Stimulated activated CD4-positive, alpha-beta T cell treated with anti-CD3 and anti-CD28 coated beads, Interleukin-15, amount 100 ng/mL, for 1 hour (primary cell): ENCODE results near the gene RIBC2.
"Not testable (repeated sequence)": the region's sequence is repeated elsewhere in the genome, so short reads cannot be mapped to it uniquely, and the experiment has no call there.

Source experiments
- DNase-seq, 2 donors: peaks; one replicate each; pipeline ENCODE4 v3.0.0-alpha.2; 2020; ENCODE audit warnings: low read depth in 1 of 2, low spot score in 1 of 2

The RIBC2 gene, protein sequence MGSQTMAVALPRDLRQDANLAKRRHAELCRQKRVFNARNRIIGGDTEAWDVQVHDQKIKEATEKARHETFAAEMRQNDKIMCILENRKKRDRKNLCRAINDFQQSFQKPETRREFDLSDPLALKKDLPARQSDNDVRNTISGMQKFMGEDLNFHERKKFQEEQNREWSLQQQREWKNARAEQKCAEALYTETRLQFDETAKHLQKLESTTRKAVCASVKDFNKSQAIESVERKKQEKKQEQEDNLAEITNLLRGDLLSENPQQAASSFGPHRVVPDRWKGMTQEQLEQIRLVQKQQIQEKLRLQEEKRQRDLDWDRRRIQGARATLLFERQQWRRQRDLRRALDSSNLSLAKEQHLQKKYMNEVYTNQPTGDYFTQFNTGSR

DNA sequence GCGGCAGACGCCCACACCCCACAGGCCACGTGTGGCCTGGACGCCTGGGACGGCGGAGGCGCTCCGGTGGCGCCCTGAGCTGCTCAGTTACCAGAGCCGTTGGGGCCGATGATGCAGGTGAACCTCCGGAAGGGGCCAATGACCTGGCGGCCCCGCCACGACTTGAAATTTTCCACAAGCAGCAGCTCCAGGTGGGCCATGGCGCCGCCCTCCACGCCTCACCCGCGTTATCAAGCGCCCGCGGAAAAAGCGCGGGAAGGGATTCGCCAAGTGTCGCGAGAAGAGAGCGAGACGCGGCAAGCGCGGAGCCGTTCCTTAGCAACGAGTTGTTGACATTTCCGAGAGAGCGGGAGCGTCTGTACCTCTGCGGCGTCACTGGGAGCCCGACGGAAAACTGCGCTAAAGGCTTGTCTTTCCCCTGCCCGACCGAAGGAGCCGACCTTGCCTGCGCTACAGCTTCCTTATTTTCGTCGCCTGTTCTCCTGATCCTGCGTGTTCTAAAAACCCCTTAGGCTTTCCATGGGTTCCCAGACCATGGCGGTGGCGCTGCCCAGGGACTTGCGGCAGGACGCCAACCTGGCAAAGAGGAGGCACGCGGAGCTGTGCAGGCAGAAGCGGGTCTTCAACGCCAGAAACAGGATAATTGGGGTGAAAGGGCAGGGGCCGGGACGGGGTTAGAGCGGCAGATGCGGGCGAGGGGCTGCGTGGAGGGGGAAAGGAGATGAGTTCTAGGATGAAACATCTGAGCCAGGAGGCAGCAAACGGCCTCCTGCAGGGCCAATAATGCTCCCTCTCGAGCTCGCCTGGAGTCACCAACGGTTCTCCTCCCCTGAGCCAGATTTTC is at the start of gene RIBC2, which contains the start of gene SMC1B:
Gene RIBC2, plus strand, starts transcription at position 326 of the 844 bp plus-strand sequence. Its CDS starts 194 bp downstream, at position 520.
Gene SMC1B, minus strand, starts transcription at position 232 of the 844 bp plus-strand sequence. Its CDS starts 32 bp downstream, at position 200.
- DNase-seq, result peak; percentile 58 to 65

DNA sequence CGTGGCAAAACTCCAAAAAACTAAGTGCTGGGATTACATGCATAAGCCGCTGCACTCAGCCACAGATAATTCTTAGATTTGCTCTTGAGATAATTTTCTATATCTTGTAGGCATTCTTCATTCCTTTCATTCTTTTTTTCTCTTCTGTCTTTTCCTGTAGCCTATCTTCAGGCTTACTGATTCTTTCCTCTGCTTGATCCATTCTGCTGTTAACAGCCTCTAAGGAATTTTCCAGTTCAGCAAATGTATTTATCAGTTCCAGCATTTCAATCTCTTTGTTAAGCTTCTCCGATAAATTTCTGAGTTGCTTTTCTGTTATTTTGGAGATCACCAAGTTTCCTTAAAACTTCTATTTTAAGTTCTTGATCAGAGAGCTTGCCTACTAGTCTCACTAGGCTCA is 46.8 kb upstream of the RIBC2 start:
- DNase-seq, result no peak

DNA sequence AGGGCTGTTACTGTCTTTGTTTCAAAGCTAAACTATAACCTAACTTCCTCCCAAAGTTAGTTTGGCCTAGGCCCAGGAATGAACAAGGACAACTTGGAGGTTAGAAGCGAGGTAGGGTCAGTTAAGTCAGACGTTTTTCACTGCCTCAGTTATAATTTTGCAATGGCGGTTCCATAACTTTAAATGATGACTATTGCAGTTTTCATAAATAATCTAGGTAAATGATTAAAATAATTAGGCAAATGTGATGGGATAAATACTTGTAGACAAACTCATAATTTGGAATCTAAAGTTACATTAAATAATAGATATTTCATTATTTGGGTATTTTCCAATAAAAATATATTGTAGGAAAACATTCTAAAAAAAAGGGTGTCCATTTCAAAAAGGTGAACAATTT is 39.9 kb upstream of the RIBC2 start:
- DNase-seq, result not testable (repeated sequence)

DNA sequence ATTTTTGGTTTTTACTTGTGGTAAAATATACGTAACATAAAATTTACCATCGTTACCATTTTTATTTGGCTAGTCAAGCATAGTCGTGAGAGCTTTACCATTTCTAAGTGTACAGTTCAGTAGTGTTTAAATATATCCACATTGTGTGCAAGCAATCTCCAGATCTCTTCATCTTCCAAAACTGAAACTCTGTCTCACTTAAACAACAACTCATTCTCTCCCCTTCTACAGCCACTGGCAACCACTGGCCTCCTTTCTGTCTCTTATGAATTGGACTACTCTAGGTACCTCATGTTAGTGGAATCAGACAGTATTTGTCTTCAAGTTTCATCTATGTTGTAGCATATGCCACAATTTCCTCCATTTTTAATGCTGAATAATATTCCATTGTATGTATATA is 37.5 kb upstream of the RIBC2 start:
- DNase-seq, result no peak

DNA sequence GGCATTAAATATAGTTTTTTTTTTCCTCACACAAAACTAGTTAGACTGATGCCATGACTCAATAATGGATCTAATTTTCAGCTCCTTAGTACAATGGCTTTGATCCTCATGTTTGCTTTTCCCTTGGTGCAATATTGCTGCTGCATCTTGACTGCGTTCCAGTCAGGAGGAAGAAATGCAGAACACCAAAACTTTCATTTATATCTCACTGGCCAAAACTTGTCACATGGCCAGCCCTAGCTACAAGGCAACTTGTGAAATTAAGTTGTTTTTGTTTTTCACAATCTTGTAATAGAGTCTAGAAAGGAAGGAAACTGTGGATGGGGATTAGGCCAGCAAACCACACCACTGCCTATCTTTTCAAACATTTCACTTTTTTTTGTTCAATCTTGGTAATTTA is 36.8 kb upstream of the RIBC2 start:
- no peak for DNase-seq

DNA sequence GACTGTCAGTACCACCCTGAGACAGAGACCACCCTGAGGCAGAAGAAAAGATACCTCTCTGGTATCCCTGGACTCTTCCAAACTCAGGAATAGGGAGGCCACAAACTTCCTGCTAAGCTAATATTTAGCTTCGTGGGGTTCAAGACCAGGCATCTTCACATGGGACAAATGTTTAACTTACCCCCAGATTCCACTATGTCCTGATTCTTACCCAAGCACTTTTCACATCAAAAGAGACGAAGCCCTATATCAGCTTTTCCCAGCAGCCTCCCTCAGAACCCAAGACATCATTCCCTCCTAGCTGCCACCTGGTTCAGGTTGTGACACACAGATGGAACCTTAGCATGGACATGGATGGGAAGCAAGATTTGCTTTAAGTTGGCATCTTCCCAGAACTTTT is 32.1 kb upstream of the RIBC2 start:
- DNase-seq, result no peak

DNA sequence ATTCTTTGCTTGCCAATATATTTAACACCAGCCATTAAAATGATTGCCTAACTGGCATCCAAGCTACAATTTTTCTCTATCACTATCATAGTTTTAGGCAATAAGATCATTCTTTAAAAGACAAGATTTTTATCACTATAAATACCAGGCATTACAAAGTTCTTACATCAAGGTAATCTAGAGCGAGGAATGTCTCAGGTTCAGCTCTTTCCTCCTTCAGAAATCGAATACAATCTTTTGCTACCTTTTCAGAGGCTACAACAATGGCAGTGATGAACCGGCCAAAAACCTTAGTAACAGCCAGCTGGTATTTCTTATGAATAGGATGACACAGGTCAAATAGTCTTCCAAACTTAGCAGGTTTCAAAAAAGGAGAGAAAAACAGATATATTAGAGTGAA is 23.9 kb upstream of the RIBC2 start:
- no peak for DNase-seq

DNA sequence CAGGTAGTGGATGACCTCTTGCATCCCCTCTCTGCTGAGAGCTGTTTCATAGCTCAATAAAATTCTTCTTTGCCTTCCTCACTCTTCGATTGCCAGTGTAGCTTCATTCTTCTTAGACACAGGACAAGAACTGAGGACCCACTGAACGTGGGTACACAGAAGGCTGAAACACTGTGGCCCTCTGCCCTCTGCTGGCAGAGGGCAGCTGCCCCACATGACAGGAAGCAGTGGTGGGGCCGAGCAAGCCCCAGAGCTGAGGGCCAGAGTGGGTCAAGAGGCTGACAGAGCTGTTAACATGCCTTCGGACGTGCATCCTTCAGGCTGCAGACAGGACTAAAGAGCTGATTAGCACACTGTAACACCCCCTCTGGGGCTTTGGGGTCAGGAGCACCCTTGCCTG is 15.7 kb upstream of the RIBC2 start:
- DNase-seq, result no peak

DNA sequence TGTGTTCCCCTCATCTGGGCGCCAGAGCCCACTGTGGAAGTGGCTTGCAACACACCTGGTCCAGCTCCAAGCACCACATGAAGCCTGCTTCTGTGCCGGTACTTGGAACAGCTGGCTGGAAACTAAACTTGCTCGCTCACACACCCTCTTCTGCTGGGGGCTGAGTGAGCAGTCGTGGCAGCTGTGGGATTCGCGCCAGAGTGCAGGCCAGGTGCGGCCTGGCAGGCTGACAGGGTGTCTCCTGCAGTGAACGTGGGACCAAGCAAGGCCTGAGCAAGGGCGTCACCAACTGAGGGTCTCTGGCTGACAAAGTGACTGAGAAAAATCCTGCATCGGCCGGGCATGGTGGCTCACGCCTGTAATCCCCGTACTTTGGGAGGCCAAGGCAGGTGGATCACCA is 15.3 kb upstream of the RIBC2 start:
- no peak for DNase-seq

DNA sequence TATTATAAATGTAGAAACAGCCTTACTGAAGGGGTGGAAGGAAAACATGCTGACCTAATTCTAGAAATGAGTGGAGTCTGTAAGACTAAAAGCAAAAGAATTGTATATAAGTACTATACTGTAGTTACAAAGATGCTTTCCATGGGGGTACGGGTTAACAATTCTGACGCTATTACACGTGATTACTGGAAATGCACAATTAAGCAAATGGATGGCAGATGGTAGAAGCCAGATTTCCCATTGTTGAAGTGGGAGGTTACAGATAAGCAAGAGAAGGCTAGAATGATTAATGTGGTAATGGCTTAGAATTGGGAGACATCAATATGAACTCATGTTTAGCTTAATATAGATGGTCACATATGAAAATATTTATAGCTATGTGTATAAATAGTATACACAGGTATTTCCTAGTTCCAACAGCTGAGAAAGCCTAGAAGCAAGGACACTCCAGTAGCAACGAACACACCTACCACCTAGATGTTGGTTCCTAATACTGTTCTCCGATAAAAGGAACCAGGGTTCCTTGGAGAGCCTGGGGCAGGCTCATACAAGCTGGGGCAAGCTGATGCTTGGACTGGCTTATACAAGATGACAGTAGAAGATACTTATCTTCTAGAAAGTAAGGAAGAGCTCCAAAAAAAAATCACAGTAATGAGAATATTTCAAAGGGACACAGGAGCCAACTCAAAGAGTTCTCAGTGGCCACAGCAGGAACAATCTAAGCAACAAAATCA is 13.6 kb upstream of the RIBC2 start:
- no peak for DNase-seq

DNA sequence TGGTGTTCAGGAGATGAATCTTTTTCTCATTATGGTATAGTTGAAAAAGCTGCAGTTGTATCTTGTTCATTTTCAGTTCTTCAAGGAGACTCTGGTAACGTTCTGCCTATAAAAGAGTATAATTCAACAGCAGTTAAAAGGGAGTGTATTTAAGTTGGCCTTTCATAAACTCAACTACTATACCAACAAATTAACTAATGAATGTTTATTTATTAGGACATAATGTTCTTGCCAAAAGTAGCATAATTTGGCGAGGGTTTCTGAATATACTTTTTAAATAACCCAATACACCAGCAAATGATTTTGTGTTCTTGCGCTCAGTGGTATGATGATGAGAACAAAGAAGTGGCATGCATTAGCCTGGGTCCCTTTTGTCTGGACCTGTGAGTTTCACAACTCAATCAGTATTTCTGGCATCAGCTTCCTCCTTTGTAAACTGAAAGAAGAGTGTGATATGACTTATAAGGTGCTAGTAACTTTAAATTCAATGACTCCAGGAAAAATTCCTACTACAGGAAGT is 11.0 kb upstream of the RIBC2 start:
- no peak for DNase-seq

DNA sequence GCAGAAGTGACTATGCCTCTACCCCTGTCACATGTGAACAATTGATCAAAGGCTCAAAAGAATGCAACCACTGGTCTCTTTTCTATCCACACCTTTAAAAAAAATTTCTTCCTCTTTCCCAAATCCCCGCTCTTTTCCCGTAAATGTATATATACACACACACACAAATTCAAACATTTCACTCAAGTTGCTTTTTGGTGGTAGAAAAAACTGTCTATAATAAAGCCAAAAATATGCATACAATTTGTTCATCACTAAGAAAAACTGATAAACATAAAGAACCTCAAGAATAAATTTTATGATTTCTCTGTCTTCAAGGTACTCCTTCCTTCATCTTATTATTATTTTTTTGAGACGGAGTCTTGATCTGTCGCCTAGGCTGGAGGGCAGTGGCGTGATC is 5.7 kb upstream of the RIBC2 start:
- DNase-seq, result no peak

DNA sequence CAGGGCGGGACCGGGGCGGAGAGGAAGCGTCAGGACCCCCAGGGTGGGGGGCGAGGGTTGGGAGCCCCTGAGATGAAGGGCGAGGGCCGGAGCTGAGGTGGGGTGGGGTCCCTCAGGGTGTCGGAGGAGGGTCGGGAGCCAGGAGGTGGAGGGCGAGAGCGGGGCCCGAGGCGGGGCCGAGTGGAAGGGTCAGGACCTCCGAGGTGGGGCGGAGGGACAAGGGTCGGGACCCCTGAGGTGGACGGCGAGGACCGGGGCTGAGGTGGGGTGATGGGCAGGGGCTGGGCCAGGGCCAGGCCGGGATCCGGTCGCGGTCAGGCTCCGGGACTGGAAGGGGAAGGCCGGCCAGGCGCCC is 503 bp upstream of the RIBC2 start:
- no peak for DNase-seq

DNA sequence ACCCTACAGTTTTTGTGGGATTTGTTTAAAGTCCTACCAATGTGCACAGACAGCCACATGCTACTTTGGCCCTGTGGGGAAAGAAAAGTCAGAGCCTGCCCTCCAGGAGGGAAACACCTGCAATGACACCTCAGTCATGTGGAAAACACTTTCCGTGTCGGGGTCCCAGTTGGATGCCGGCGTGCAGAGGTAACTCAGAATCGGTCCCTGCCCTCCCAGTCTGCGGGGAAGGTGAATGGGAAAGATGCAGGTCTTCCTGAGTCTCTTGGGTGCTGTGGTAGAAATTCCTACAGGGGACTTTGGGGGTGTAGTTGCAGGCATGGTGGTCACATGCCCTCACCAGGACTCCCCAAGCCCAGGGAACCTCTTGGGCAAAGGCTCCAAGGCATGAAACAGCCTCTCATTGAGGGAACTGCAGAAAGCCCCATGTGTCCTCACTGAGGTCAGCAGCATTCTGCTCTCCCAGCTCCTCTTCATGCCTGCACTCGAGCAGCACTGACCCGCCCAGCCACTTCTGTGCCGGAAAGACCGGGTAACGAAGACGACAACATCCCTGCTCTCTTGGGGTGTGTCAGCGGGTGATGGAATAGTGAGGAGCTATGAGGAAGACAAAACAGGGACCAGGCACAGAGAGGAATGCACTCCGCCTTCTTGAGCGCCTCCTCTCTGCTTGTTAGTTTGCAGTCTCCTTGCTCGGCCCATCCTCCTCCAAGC is 4.7 kb downstream of the RIBC2 start:
- DNase-seq, result no peak

DNA sequence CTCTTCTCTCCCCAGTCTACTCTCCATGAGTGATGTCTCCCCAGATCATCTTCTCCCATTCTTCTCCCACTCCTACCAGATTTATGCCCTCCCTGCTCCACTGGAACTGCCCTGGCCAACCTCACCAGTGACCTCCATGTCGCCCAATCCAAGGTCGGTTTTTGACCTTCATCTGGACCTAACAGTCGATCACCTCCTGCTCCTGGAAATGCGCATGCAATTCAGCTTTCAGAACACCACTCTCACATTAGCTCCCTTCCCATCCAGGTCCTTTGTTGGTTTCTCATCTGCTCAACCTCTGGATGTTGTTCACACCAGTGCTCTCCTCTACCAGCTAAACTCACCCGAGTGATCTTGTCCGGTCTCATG is 5.3 kb downstream of the RIBC2 start:
- DNase-seq, result no peak

DNA sequence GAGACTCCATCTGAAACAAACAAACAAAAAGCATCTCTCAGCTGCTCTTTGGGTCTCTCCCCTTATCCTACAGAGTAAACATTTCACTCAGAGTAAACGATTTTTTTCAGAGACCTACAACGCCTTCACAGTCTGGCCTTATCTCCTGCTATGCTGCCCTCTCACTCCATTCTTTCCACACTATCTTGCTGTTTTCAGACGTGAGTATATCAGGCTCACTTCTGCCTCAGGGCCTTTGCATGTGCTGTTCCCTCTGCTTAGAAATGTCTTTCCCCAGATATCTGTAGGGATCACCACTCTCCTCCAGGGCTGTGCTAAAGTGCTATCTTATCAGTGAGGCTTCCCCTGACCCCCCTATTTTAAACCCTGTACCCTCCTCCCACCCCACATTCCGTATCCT is 6.5 kb downstream of the RIBC2 start:
- DNase-seq, result no peak

DNA sequence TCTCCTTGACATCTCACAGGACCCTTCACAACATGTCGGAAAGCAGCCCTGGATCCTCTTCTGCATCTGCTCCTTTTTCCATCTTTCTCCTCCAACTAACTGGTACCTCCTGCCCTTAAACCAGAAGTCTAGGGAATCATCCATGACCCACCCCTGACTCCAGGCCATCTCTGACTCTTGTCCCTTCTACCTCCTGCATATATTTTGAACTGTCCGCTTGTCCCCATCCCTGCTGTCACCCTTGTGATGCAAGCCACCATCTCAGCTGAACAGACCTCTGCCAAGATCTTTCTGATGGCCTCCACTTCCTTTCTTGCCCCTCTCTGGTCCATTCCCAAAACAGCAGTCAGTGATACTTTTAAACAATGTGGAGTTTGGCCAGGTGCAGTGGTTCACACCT is 7.0 kb downstream of the RIBC2 start:
- no peak for DNase-seq

DNA sequence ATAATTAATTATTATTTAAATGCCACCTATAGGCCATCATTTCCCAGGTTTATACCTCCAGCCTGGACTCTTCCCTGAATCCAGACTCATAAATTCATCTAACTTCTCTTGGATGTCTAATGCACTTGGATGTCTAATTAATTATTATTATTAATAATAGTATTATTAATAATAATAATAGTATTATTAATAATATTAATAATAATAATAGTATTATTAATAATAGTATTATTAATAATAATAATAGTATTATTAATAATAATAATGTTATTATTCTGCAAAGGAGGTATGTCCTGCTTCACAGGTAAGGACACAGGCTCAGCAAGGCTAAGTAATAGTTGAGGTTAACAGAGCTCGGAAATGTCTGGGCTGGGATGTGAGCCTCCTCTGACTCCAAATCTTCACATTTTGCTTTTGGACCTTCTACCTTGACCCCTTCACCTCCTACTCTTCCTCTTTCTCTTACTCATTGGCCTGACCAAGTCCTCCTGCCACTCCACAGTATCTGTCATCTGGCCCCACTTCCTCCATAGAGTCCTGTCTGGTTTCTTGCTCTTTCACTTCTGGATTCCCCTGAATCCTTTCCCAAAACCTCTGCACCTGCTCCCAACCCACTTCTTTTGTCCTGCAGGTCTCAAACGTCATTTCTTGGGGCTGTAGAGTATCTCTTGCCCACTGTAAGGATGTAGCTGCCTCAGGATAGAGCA is 8.0 kb downstream of the RIBC2 start:
- DNase-seq, result no peak

DNA sequence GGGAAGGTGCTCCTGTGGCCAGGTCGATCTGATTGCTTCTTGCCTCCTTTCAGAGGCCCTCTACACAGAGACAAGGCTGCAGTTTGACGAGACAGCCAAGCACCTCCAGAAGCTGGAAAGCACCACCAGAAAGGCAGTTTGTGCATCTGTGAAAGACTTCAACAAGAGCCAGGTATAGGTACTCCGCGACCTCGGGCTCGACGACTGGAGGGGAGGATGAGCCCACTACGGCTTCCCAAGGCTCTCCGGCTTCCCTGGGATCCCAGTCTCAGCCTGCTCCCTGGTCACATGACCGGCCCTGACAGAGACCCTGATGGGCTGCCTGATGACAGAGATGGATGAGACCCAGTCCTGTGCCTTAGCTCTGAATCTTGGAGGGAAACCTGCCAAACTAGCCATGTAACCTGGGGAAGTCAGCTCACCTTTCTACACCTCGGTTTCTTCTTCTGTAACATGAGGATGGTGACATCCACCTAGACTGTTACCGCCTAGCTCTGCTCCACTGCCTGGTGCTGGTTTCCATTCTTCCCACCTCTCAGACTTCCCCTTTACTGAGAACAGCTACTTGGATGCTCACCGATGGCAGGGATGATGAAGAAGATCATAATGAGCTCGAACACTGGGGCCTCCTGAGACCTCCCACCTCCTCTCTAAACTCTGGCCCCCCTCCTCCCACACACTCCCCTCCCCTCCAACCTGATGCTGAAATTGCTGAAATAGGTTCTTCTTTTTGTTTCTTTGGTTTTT is 8.9 kb downstream of the RIBC2 start:
- DNase-seq, result no peak

DNA sequence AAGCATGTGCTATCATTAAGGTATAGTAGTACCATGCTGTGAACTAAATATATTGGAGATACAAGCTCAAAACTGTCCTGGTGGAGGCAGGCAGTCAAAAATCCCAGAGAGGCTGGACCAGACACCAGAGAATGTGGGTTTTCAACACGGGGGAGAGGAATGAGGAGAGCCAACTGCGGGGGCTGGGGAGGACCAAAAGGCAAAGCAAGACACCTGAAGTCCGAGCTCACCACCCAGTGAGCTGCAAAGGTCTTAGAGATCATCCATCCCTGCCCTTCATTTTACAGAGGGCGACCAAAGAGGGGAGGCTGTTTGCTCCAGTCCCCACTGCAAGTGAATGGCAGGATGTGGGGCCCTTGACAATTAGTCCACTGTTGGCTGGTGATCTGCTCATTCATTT is 10.0 kb downstream of the RIBC2 start:
- DNase-seq, result no peak
